ENCODE results near the gene FSD1L. TPM values are rescaled to one million over a fixed set of nuclear protein-coding genes. Genes with fewer than 3 reads are reported as not detected.

Gene FSD1L
- total RNA-seq, 1 donor from 2014 or later = 19.8 TPM

- H3K27ac ChIP-seq = no peak overlapping the region
- peaks cover 10% of the 10 kb centered on the region for H3K79me2 ChIP-seq (ENCODE audit: low read depth)
- no peaks in the 10 kb centered on the region for H3K27me3 Mint-ChIP-seq (ENCODE audit: insufficient read depth, low read depth)
- H3K9me3 ChIP-seq (ENCODE audit: low read depth) = no peaks in the 10 kb centered on the region
- H3K4me1 Mint-ChIP-seq = no peaks in the 10 kb centered on the region
- no peak overlapping the region for H3K4me3 ChIP-seq
- no peak for DNase-seq (ENCODE audit: low spot score)
- TF ChIP-seq, protein P1, sequence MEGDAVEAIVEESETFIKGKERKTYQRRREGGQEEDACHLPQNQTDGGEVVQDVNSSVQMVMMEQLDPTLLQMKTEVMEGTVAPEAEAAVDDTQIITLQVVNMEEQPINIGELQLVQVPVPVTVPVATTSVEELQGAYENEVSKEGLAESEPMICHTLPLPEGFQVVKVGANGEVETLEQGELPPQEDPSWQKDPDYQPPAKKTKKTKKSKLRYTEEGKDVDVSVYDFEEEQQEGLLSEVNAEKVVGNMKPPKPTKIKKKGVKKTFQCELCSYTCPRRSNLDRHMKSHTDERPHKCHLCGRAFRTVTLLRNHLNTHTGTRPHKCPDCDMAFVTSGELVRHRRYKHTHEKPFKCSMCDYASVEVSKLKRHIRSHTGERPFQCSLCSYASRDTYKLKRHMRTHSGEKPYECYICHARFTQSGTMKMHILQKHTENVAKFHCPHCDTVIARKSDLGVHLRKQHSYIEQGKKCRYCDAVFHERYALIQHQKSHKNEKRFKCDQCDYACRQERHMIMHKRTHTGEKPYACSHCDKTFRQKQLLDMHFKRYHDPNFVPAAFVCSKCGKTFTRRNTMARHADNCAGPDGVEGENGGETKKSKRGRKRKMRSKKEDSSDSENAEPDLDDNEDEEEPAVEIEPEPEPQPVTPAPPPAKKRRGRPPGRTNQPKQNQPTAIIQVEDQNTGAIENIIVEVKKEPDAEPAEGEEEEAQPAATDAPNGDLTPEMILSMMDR (IDR thresholded peaks at IDR 0.05) = no peak
- TF ChIP-seq EZH2phosphoT487 (IDR thresholded peaks at IDR 0.05) (no peak), EZH2 (IDR thresholded peaks at IDR 0.05) (no peak)
- no peaks in the 10 kb centered on the region for H3F3A ChIP-seq (ENCODE audit: low read depth)
- H3K4me1 ChIP-seq = no peaks in the 10 kb centered on the region
- H3K4me2 ChIP-seq = no peak overlapping the region
- H3K9ac ChIP-seq = no peak overlapping the region
- H3K36me3 ChIP-seq = no peaks in the 10 kb centered on the region
- H3K36me3 Mint-ChIP-seq = peaks cover 11% of the 10 kb centered on the region
- no peak overlapping the region for H3K27ac Mint-ChIP-seq
- no peaks in the 10 kb centered on the region for H3K27me3 ChIP-seq
- no peak overlapping the region for H3K4me3 Mint-ChIP-seq
- H2AFZ ChIP-seq (replicated peaks) = no peak overlapping the region
- no peaks in the 10 kb centered on the region for H4K20me1 ChIP-seq (ENCODE audit: low read depth)
- no peaks in the 10 kb centered on the region for H3K9me3 Mint-ChIP-seq
Observed at GRCh38 chr9:105503881-105504280, 56.0 kb downstream of the FSD1L start.

DNA sequence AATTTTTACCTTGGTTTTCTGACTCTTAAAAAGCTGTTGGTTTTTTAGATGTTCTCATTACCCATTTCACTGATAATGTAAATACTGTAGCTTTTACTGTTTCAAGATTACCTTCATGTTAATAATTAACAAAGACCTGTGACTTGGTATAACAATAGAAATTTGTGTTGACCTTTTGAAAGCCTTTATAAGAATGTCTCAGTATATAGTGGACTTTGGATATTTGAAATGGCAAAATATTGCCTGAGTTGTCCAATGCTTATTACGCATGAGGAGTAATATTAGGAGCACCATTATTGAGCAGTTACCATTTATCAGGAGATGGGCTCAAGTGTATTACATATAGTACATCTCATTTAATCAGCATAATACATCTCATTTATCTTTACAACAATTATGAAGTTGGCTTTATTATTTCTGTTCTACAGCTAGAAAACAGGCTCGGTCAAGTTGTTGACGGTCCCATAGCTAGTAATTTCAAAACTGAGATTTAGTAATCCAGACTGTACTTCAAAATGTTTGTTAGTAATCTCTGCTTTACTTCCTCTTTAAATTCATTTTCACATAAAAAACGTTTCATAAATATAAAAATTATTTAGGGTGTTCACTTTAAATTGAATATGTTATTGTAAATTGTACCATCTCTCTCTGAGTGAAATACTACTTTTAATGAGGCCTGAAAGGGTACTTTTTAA is 59.4 kb downstream of the FSD1L start:
- Histone ChIP-seq H3K36me3 (no peaks in the 10 kb centered on the region), H3K9me3 (ENCODE audit: low read depth) (no peaks in the 10 kb centered on the region), H3K4me1 (no peaks in the 10 kb centered on the region), H3K4me2 (no peak overlapping the region), H3K27ac (no peak overlapping the region), H3K27me3 (no peaks in the 10 kb centered on the region), H3K4me3 (no peak overlapping the region), H3K79me2 (ENCODE audit: low read depth) (no peaks in the 10 kb centered on the region), H2AFZ (replicated peaks) (no peak overlapping the region), H3F3A (ENCODE audit: low read depth) (no peaks in the 10 kb centered on the region), H4K20me1 (ENCODE audit: low read depth) (no peaks in the 10 kb centered on the region), H3K9ac (no peak overlapping the region)
- TF ChIP-seq EZH2phosphoT487 (IDR thresholded peaks at IDR 0.05) (no peak), EZH2 (IDR thresholded peaks at IDR 0.05) (no peak)
- TF ChIP-seq, protein P1 (IDR thresholded peaks at IDR 0.05) = no peak
- Mint-ChIP-seq H3K4me3 (no peak overlapping the region), H3K36me3 (peaks cover 9% of the 10 kb centered on the region), H3K27me3 (ENCODE audit: insufficient read depth, low read depth) (no peaks in the 10 kb centered on the region), H3K27ac (no peak overlapping the region), H3K9me3 (no peaks in the 10 kb centered on the region), H3K4me1 (no peaks in the 10 kb centered on the region)
- DNase-seq (ENCODE audit: low spot score) = no peak

- no peaks in the 10 kb centered on the region for H3K4me1 ChIP-seq
- Mint-ChIP-seq H3K27ac (no peak overlapping the region), H3K9me3 (no peaks in the 10 kb centered on the region), H3K4me3 (no peak overlapping the region), H3K4me1 (no peaks in the 10 kb centered on the region), H3K36me3 (peaks cover 7% of the 10 kb centered on the region), H3K27me3 (ENCODE audit: insufficient read depth, low read depth) (no peaks in the 10 kb centered on the region)
- no peak overlapping the region for H2AFZ ChIP-seq (replicated peaks)
- H3K79me2 ChIP-seq (ENCODE audit: low read depth) = no peaks in the 10 kb centered on the region
- H3K36me3 ChIP-seq = peaks cover 7% of the 10 kb centered on the region
- H3K9me3 ChIP-seq (ENCODE audit: low read depth) = no peaks in the 10 kb centered on the region
- no peaks in the 10 kb centered on the region for H3K27me3 ChIP-seq
- no peak overlapping the region for H3K4me2 ChIP-seq
- no peaks in the 10 kb centered on the region for H3F3A ChIP-seq (ENCODE audit: low read depth)
- DNase-seq (ENCODE audit: low spot score) = no peak
- no peak overlapping the region for H3K9ac ChIP-seq
- H3K4me3 ChIP-seq = no peak overlapping the region
- TF ChIP-seq, protein P1 (IDR thresholded peaks at IDR 0.05) = no peak
- TF ChIP-seq EZH2 (IDR thresholded peaks at IDR 0.05) = no peak
- H3K27ac ChIP-seq = no peak overlapping the region
- H4K20me1 ChIP-seq (ENCODE audit: low read depth) = no peaks in the 10 kb centered on the region
Observed at GRCh38 chr9:105508530-105508929, 60.7 kb downstream of the FSD1L start.

Measured in neural progenitor cell (in vitro differentiated cells).